Calu3 (cell line): ENCODE results near the gene DNM2. TPM values are rescaled to one million over a fixed set of nuclear protein-coding genes. Genes with fewer than 3 reads are reported as not detected.
"Not testable (repeated sequence)": the region's sequence is repeated elsewhere in the genome, so short reads cannot be mapped to it uniquely, and the experiment has no call there.

ENCODE experiments used
- Bru-seq: library from RNA; stranded (reverse); fragments of 400-500 nt; gene quantifications from one replicate; lab custom pipeline; 2021; lab: Mats Ljungman, UMichigan
- BruChase-seq, 2 experiments: library from RNA; stranded (reverse); fragments of 400-500 nt; gene quantifications; one replicate each; lab custom pipeline; 2021; lab: Mats Ljungman, UMichigan
- BruUV-seq: library from RNA; stranded (reverse); fragments of 400-500 nt; replicated peaks from 2 replicates; lab custom pipeline; 2021; lab: Mats Ljungman, UMichigan
- CTCF ChIA-PET: fragments of 300-600 bp; sonication (Branson Sonifier 250); formaldehyde crosslinking; loops from one replicate; lab custom pipeline; 2022; ENCODE audit warnings: antibody characterized with exemption; lab: Charles Lee
- DNase-seq: peaks from one replicate; pipeline ENCODE4 v3.0.0; 2022
- H3K27ac Mint-ChIP-seq: one replicate; pipeline ENCODE4 v1.8.0; 2022; ENCODE audit warnings: mixed read lengths; ENCODE audit not compliant: unreplicated experiment
- H3K27me3 Mint-ChIP-seq: one replicate; pipeline ENCODE4 v1.8.0; 2022; ENCODE audit warnings: mixed read lengths; ENCODE audit not compliant: unreplicated experiment
- H3K36me3 Mint-ChIP-seq: one replicate; pipeline ENCODE4 v1.8.0; 2022; ENCODE audit warnings: mild to moderate bottlenecking, moderate library complexity, mixed read lengths; ENCODE audit not compliant: insufficient read depth, unreplicated experiment
- H3K4me1 Mint-ChIP-seq: one replicate; pipeline ENCODE4 v1.8.0; 2022; ENCODE audit warnings: mild to moderate bottlenecking, low read depth, mixed read lengths; ENCODE audit not compliant: unreplicated experiment
- H3K4me3 Mint-ChIP-seq: one replicate; pipeline ENCODE4 v1.8.0; 2022; ENCODE audit warnings: mild to moderate bottlenecking, low read depth, moderate library complexity, mixed read lengths; ENCODE audit not compliant: unreplicated experiment
- H3K9me3 Mint-ChIP-seq: one replicate; pipeline ENCODE4 v1.8.0; 2022; ENCODE audit warnings: low read depth, mixed read lengths; ENCODE audit not compliant: unreplicated experiment
- CTCF ChIP-seq: fragments of 200-600 bp; IDR thresholded peaks from one replicate; pipeline ENCODE4 v1.8.0; 2022; ENCODE audit warnings: antibody characterized with exemption; ENCODE audit not compliant: unreplicated experiment
- intact Hi-C: fragments of 100-400 bp; cut with micrococcal nuclease; formaldehyde crosslinking; loops from one replicate; pipeline ENCODE4 v1.10.0; 2022; ENCODE audit not compliant: unreplicated experiment
- long read RNA-seq: library from polyadenylated mRNA; stranded (forward); transcript quantifications from one replicate; pipeline ENCODE4 v2.0.0, GENCODE V29; 2022
- total RNA-seq: library from RNA; stranded (reverse); gene quantifications from 2 replicates; pipeline ENCODE4 v1.2.3, GENCODE V29; 2022

Gene DNM2
- 126 and 138 TPM in 2 replicates for total RNA-seq
- percentile 63 among the genes with signal in this experiment for Bru-seq, nascent RNA
- BruChase-seq, experiment 1, labeled RNA remaining after a 6-hour chase = percentile 70 among the genes with signal in this experiment
- BruChase-seq, experiment 2, labeled RNA remaining after a 2-hour chase = percentile 66 among the genes with signal in this experiment
- long read RNA-seq, full-length matches to known transcripts = 16 of 36 reads
- long read RNA-seq, partial matches to known transcripts = 11 of 36 reads
- long read RNA-seq, other reads (novel, unspliced or antisense) = 9 of 36 reads

GRCh38 chr19:10717356-10718204 lies at the start of gene DNM2:
Gene DNM2, plus strand, starts transcription at chr19:10718079. Its CDS starts 164 bp downstream, at chr19:10718243.
- H3K9me3 Mint-ChIP-seq = no peaks in the 10 kb centered on the region
- peak; percentile 19 for TF ChIP-seq CTCF
- peak within 1 kb of the TSS; percentile 56 for H3K27ac Mint-ChIP-seq
- intact Hi-C loops = loop anchor here (2.0 to 5.0 kb wide), 2 partner anchors 45 to 147 kb away; no protein-coding TSS in a partner anchor
- DNase-seq = peak; percentile 95
- H3K36me3 Mint-ChIP-seq = peaks cover 35% of the 10 kb centered on the region
- CTCF ChIA-PET = interaction anchor here (0.6 to 1.8 kb wide), 15 partner anchors 11 to 153 kb away, joined by 3 to 21 read pairs (median 5); partner anchors contain the start of genes CARM1, QTRT1, SLC44A2 and TMED1
- peak within 1 kb of the TSS; percentile 90 for H3K4me3 Mint-ChIP-seq
- no TSS peak for BruUV-seq
- H3K27me3 Mint-ChIP-seq = no peaks in the 10 kb centered on the region
- H3K4me1 Mint-ChIP-seq = peaks cover 17% of the 10 kb centered on the region

- DNase-seq = no peak
- no peaks in the 10 kb centered on the region for H3K9me3 Mint-ChIP-seq
- TF ChIP-seq CTCF = no peak
These were observed 48.6 kb upstream of the DNM2 start for GRCh38 chr19:10669246-10669645.

GRCh38 chr19:10670182-10670581 lies 47.7 kb upstream of the DNM2 start:
- Mint-ChIP-seq H3K4me3 (no peak overlapping the region), H3K27me3 (no peaks in the 10 kb centered on the region), H3K36me3 (peaks cover 51% of the 10 kb centered on the region), H3K27ac (no peak overlapping the region), H3K4me1 (no peaks in the 10 kb centered on the region), H3K9me3 (no peaks in the 10 kb centered on the region)
- intact Hi-C loops = no loop called here
- no TSS peak for BruUV-seq
- CTCF ChIA-PET = no interaction called here
- DNase-seq = no peak
- no peak for TF ChIP-seq CTCF

More at GRCh38 chr19:10669246-10669645, 48.6 kb upstream of the DNM2 start:
- CTCF ChIA-PET = no interaction called here
- Mint-ChIP-seq H3K4me3 (no peak overlapping the region), H3K4me1 (no peaks in the 10 kb centered on the region), H3K27me3 (no peaks in the 10 kb centered on the region), H3K36me3 (peaks cover 42% of the 10 kb centered on the region), H3K27ac (peak overlapping the region; percentile 24)
- BruUV-seq = no TSS peak
- intact Hi-C loops = no loop called here

- no peak for TF ChIP-seq CTCF
- intact Hi-C loops = no loop called here
- H3K36me3 Mint-ChIP-seq = peaks cover 48% of the 10 kb centered on the region
- no peak overlapping the region for H3K4me3 Mint-ChIP-seq
- no peaks in the 10 kb centered on the region for H3K9me3 Mint-ChIP-seq
- DNase-seq = no peak
- H3K27me3 Mint-ChIP-seq = no peaks in the 10 kb centered on the region
- TSS peak; percentile 19 for BruUV-seq
- no peak overlapping the region for H3K27ac Mint-ChIP-seq
- CTCF ChIA-PET = no interaction called here
- no peaks in the 10 kb centered on the region for H3K4me1 Mint-ChIP-seq
These were observed 46.7 kb upstream of the DNM2 start for GRCh38 chr19:10670876-10671804.

GRCh38 chr19:10671922-10672321 lies 46.0 kb upstream of the DNM2 start:
- H3K27me3 Mint-ChIP-seq, intact Hi-C loops, H3K9me3 Mint-ChIP-seq, H3K27ac Mint-ChIP-seq, DNase-seq, H3K4me3 Mint-ChIP-seq, H3K4me1 Mint-ChIP-seq, CTCF ChIA-PET, BruUV-seq: not testable (repeated sequence)
- H3K36me3 Mint-ChIP-seq = peaks cover 54% of the 10 kb centered on the region

- H3K27ac Mint-ChIP-seq, DNase-seq, H3K27me3 Mint-ChIP-seq, H3K4me1 Mint-ChIP-seq, H3K9me3 Mint-ChIP-seq, H3K4me3 Mint-ChIP-seq, intact Hi-C loops, BruUV-seq: not testable (repeated sequence)
- CTCF ChIA-PET = interaction anchor here (0.6 kb wide), 1 partner anchor 751 kb away, joined by 4 read pairs; no protein-coding TSS in a partner anchor
- peaks cover 59% of the 10 kb centered on the region for H3K36me3 Mint-ChIP-seq
These were observed 42.7 kb upstream of the DNM2 start for GRCh38 chr19:10675214-10675613.
